Adipose tissue (tissue), 3 donors: ENCODE measurements around the gene LYPD8. TPM values are rescaled to one million over a fixed set of nuclear protein-coding genes. Genes with fewer than 3 reads are reported as not detected.

Experiments
- H3K27ac ChIP-seq: one replicate; pipeline ENCODE4 v1.5.1; 2013; ENCODE audit warnings: low read depth, low read length
- WGBS, 3 donors: extraction: QIAGEN DNeasy Blood & Tissue Kit; methylation state at CpG; one replicate each; pipeline ENCODE4 v1.1.7; 2013; 5-methylcytosine and 5-hydroxymethylcytosine counted together
- polyA plus RNA-seq, 3 donors: library from polyadenylated mRNA; stranded (reverse); fragments of 200-250 nt; gene quantifications; one replicate each; pipeline ENCODE4 v1.2.3, GENCODE V29; 2013
- donor health status: healthy with polysubstance abuse.
- donor health status: Bipolar disorder and iron deficiency.
- donor health status: healthy.

The LYPD8 gene
- polyA plus RNA-seq, 3 donors, result 0.22 TPM; not detected in 2

DNA sequence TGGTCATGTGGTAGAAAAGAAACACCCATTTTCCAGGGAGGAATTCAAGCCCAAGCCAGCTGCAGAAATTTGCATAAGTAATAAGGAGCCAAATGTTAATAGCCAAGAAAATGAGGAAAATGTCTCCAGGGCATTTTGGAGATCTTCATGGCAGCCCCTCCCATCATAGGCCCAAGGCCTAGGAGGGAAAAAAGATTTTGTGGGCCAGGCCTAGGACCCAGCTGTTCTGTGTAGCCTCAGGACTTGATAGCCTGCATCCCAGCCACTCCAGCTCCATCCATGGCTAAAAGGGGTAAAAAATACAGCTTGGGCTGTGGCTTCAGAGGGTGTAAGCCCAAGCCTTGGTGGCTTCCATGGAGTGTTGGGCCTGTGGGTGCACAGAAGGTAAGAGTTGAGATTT lies 21.4 kb upstream of the LYPD8 start:
- H3K27ac ChIP-seq, result no peak overlapping the region

DNA sequence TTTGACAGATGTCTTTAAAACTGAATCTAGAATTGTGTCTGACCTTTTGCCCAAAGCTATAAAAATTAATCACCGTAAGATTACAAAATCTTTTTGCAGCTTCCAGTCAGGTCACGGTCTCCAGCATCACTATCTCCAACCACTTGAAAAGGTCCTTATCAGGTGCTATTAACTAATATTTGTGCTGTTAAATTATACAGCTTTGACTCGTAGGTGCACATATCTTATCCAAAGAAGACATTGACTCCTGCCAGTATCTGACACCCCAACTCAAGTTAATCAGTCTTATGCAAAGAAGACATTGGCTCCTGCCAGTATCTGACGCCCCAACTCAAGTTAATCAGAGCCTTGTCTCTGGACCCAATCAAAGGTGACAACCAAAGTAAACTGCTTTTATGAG lies 19.9 kb upstream of the LYPD8 start:
- no peak overlapping the region for H3K27ac ChIP-seq
- 44 to 81% (median 70%) methylated on average over 4 of the region's 4 CpGs for WGBS, 3 donors

- whole genome bisulfite sequencing, 3 donors, result 69 to 74% (median 69%) methylated on average over 3 of the region's 3 CpGs
- no peak overlapping the region for H3K27ac ChIP-seq
Measured at GRCh38 chr1:248759644-248760043, 4.1 kb upstream of the LYPD8 start.

DNA sequence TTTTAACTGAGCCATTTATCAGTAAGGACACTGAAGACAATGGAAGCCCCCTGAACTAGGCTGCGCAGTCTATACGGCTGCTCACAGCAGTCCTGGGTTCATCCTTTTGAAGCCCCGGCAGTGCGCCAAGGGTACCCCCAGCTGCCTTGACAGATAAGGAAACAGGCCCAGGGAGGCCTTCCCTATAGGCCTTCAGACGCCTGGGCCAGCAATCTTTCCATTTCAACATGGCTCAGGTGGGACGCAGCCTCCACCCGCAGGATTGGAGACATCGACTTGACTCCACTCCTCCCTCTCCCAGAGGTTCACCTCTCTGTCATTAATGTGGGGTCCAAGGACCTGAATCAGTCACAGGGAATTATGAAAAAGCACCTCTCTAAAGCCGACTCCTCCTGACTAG lies 2.8 kb upstream of the LYPD8 start:
- H3K27ac ChIP-seq, result no peak overlapping the region
- WGBS, 3 donors, result 85 to 96% (median 92%) methylated on average over 9 of the region's 9 CpGs

- H3K27ac ChIP-seq, result no peak overlapping the region
- 41 to 77% (median 74%) methylated on average over 5 of the region's 5 CpGs for WGBS, 3 donors
Measured at GRCh38 chr1:248757784-248758195, 2.2 kb upstream of the LYPD8 start.

GRCh38 chr1:248756636-248757035 lies 1.1 kb upstream of the LYPD8 start:
- H3K27ac ChIP-seq, result no peak overlapping the region
- WGBS, 3 donors, result 77 to 87% (median 80%) methylated on average over 5 of the region's 5 CpGs

- 78 to 88% (median 86%) methylated on average over 4 of the region's 4 CpGs for WGBS, 3 donors
- H3K27ac ChIP-seq, result no peak overlapping the region
Measured at GRCh38 chr1:248756151-248756550, 592 bp upstream of the LYPD8 start.

GRCh38 chr1:248753708-248754280 lies 1.8 kb downstream of the LYPD8 start:
- WGBS, 3 donors, result 96 to 100% (median 96%) methylated on average over 2 of the region's 2 CpGs
- no peak overlapping the region for H3K27ac ChIP-seq

- 92 to 94% (median 93%) methylated on average over 1 of the region's 1 CpG for WGBS, 3 donors
- no peak overlapping the region for H3K27ac ChIP-seq
Measured at GRCh38 chr1:248753029-248753594, 2.4 kb downstream of the LYPD8 start.

DNA sequence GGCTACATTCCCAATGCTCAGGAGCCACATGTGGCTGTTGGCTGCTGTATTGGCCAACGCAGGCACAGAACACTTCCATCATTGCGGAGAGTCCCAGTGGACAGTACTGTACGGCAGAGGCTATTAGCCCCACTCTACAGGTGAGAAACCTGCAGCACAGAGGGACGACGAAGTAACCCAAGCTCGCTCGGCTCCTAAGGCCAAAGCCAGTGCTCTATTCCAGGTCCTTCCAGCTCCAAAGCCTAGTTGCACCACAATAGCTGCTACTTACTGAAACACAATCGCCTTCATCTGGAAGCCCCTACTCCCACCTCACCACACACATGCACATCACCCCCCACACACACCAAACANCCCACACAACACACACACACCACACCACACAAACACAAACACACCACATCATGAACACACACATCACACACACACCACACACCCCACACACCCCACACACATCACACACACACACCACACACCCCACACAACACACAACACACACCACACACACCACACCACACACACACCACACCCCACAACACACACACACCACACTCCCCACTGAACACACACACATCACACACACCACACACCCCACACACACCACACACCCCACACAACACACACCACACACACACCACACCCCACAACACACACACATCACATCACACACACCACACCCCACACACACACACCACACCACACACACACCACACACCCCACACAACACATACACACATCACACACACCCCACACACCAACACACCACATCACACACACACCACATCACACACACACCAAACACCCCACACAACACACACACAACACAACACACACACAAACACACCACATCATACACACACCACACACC lies 3.2 kb downstream of the LYPD8 start:
- H3K27ac ChIP-seq, result no peak overlapping the region
- 71 to 84% (median 71%) methylated on average over 8 of the region's 8 CpGs for WGBS, 3 donors

- no peak overlapping the region for H3K27ac ChIP-seq
- WGBS, 3 donors, result 77 to 82% (median 78%) methylated on average over 4 of the region's 4 CpGs
Measured at GRCh38 chr1:248751635-248752034, 3.9 kb downstream of the LYPD8 start.

- WGBS, 3 donors, result 54 to 65% (median 61%) methylated on average over 5 of the region's 5 CpGs
- no peak overlapping the region for H3K27ac ChIP-seq
Measured at GRCh38 chr1:248751142-248751541, 4.4 kb downstream of the LYPD8 start.

DNA sequence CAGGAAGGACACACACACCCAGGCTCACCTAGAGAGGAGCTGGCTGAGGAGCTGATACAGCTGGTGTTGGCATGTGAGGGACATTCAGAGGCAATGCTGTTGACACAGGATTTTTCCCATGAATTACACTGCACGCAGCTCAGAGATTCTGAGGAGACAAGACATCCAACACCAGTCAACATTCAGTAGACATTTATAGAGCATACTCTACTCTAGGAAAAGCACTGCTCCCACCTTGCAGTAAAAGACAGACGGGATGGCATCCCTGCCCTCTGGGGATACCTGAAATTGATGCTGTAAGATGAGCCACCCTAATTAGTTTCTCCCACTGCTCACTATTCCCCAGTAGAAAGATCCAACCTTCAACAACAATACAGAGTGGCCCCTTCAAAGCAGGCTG lies 5.1 kb downstream of the LYPD8 start:
- no peak overlapping the region for H3K27ac ChIP-seq
- 66 to 85% (median 80%) methylated on average over 2 of the region's 2 CpGs for WGBS, 3 donors

- 84 to 91% (median 89%) methylated on average over 6 to 9 of the region's 10 CpGs for WGBS, 3 donors
- H3K27ac ChIP-seq, result no peak overlapping the region
Measured at GRCh38 chr1:248748211-248748610, 7.3 kb downstream of the LYPD8 start.

GRCh38 chr1:248740876-248741275 lies 14.7 kb downstream of the LYPD8 start:
- WGBS, 3 donors, result 89 to 95% (median 92%) methylated on average over 7 of the region's 7 CpGs
- no peak overlapping the region for H3K27ac ChIP-seq

GRCh38 chr1:248739572-248740205 lies 15.9 kb downstream of the LYPD8 start:
- H3K27ac ChIP-seq, result no peak overlapping the region
- 51 to 77% (median 66%) methylated on average over 16 of the region's 16 CpGs for WGBS, 3 donors

GRCh38 chr1:248737457-248737856 lies 18.1 kb downstream of the LYPD8 start:
- 71 to 81% (median 78%) methylated on average over 6 of the region's 6 CpGs for WGBS, 3 donors
- no peak overlapping the region for H3K27ac ChIP-seq

GRCh38 chr1:248736977-248737376 lies 18.6 kb downstream of the LYPD8 start:
- 58 to 68% (median 62%) methylated on average over 4 of the region's 4 CpGs for WGBS, 3 donors

DNA sequence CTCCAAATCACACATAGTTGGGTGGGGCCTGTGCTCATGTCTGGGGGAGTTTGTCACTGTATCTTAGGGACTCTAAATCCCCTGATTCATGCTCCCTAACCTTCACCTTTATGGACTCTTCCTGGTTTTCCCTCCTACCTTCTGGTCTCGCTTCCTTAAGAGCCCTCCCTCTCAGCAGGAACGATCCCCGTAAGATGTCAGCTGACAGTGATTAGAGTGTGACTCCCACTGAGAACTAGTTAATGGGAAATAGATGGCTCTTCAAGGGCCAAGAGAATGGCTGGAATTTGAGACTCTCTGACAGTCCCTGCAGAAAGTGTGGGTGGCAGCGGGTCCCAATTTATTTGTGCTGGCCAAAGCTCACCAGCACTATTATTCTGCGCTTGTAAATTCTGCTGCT lies 22.0 kb downstream of the LYPD8 start:
- WGBS, 3 donors, result 62 to 87% (median 79%) methylated on average over 5 of the region's 5 CpGs
- no peak overlapping the region for H3K27ac ChIP-seq

More at GRCh38 chr1:248736977-248737376, 18.6 kb downstream of the LYPD8 start:
- H3K27ac ChIP-seq, result no peak overlapping the region
